HG03521 (cell line): ENCODE data around the gene TCF19.

Experiments used
- ATAC-seq: cut with Tn5 transposase; IDR thresholded peaks from one replicate; pipeline ENCODE4 v1.9.1; 2021; ENCODE audit warnings: mild to moderate bottlenecking, moderate library complexity; ENCODE audit not compliant: unreplicated experiment

The TCF19 gene

DNA sequence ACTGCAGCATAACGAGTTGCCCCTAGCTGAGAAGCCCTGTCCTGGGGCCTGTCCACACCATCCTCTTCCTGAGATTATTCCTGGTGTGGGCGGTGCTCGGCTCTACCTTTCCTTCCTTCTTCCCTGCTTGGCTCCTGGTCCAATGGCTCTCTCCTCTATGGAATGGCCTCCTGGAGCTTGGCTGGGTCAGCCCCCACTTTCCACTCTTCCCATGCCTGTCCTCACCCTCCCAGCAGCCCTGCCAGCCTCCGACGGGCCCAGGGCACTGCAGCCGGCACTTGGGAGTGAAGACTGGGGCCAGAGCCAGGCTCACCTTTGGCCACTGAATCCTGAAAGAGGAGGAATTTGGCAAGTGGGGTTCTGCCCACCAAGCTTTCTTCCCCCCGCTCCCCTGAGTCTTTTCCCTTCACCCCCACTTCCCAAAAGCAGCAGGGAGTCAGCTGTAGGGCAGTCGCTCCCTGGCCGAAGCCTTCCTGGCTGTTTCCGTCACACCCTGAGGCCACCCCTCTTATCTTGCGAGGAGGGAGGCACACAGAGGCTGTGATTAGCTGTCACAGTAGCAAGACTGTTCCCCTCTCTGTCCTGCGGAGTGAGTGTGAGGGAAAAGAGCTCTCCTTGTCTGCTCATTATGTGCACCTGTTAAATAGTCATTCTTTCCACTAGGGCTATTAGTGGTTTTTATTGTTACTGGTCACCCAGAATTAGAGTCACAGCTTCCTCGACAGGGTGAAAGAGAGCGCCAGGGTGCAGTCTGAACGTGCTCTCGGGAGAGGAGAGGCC, 31.8 kb upstream of the TCF19 start:
- ATAC-seq = no peak

DNA sequence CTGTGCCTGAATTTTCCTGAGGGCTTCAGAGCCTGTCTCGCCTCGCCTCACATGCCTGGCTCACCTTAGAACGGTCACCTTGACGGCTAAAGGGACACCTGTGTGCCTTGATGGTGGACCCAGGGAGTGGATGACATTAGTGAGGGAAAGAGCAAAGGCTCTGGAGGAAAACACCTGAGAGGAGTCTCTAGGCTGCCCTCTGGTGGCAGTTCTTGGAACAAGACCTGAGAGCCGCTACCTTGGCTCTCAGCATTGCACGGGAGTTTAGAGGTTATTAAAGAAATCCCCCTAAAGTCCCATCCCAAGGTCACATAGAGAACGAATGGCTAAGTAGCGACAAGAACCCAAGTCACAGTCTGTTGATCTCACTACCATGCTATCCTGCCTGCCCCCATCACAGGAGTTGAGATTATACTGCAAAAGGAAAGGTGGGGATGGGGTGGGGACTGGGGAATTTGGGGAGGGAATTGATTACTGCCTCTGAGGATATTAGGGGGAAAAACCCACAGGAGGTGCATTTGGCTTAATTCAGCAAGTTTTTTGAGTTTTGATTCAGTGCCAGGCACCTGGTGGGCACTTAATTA, 30.2 kb upstream of the TCF19 start:
- ATAC-seq = no peak

DNA sequence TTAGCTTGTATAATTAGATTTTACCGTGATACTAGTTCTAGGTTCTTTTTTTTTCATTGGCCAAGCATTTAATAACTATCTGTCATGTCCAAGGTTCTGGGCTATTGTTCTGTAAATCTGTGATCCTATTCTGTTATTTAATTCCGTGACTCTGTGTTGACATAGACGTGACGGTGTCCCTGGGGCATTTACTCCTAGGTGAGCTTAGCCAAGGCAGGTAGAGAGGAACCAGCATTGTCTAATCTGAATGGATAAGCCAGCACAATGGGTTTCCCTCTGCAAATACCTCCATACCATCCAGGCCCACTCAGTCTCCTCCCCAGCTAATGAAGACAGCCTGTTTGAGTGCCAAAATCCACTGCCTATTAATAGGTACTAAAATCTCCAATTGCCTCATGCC, 29.3 kb upstream of the TCF19 start:
- no peak for ATAC-seq

DNA sequence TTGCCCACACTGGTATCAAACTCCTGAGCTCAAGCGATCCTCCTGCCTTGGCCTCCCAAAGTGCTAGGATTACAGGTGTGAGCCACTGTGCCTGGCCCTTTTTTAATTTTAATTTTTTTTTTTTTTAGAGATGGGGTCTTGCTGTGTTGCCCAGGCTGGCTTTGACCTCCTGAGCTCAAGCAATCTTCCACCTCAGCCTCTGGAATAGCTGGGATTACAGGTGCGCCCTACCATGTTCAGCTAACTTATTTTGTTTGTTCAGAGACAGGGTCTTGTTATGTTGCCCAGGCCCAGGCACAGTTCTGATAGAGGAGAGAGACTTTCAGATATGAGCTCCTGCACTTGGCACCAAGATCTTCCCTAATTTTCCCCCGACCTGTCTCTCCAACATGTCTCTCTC, 27.6 kb upstream of the TCF19 start:
- ATAC-seq = no peak

DNA sequence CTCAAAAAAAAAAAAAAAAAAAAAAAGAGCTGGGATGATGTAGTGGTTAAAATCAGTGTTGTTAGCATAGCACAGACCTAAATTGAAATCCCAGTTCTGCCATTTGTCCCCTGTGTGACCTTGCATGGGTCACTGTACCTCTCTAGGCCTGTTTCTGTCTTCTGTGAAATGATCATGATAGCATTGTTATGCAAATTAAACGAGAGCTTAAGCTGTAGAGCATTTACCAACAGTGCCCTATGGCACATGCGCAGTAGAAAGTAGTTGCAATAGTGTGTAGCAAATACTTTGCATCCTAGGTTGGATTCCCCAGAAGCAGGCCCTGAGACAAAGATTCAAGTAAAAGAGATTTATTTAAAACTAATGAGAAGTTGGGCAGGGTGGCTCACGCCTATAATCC, 26.8 kb upstream of the TCF19 start:
- ATAC-seq = no peak

DNA sequence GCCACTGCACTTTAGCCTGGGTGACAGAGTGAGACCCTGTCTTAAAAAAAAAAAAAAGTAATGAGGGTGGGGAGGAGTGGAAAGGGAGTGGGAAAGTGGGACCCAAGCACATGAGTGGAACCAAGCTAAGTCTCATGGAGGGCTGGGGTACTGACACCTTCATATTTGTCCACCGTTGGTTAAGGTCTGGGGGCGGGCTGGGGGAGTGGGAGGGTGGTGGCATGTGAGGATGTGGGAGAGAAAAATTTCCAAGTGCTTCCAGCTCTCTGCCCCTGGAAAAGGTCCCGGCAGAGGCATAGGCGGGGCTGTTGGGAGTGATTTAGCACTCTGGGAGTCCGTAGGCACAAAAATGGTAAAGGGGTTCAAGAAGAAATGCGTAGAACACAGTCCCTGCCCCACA, 25.6 kb upstream of the TCF19 start:
- ATAC-seq = no peak

DNA sequence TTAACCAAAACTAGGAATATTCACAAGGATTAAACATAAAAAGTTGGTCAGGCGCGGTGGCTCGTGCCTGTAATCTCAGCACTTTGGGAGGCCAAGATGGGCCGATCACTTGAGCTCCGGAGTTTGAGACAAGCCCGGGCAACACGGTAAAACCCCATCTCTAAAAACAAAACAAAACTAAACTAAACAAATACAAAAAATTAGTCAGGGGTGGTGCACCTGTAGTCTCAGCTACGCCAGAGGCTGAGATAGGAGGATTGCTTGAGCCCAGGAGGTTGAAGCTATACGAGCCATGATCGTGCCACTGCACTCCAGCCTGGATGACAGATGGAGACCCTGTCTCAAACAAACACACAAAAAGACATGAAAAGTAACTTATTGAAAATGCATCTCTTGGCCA, 22.7 kb upstream of the TCF19 start:
- no peak for ATAC-seq

DNA sequence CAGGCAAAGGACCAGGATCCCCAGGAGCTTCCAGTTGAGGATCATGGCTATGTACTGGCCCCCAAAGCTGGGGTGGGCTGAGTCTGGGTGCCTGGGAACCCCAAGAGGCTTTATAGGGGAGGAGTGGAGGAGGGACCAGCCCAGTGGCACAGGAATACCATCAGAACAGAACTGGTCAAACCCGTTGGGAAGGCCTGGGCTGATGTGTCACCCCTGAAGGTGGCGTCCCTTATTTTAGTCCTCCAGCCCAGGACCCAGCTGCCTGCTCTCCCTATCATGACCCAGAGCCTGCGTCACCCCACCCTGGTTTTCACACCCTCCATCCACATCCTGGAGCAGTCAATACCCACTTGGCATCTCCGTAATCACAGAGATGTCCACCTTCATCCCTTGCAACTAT, 19.4 kb upstream of the TCF19 start, which contains the start of gene PSORS1C2:
Gene PSORS1C2 (minus strand): TSS at position 85 of the 400 bp plus-strand sequence. CDS start 40 bp downstream, at position 45.
- no peak for ATAC-seq

DNA sequence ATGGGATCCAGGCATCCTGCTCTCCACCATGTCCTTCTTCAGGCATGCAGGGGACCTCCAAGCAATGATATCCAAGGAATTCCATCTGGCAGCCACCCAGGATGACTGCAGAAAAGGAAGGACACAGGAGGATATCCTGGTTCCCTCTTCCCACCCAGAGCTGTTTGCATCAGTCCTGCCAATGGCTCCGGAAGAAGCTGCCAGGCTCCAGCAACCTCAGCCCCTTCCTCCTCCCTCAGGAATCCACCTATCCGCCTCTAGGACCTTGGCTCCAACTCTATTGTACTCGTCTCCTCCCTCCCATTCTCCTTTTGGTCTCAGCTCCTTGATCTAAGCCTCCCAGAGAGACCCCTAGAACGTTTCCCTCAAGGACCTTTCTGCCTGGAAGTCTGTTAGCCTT, 18.8 kb upstream of the TCF19 start:
- ATAC-seq = no peak

DNA sequence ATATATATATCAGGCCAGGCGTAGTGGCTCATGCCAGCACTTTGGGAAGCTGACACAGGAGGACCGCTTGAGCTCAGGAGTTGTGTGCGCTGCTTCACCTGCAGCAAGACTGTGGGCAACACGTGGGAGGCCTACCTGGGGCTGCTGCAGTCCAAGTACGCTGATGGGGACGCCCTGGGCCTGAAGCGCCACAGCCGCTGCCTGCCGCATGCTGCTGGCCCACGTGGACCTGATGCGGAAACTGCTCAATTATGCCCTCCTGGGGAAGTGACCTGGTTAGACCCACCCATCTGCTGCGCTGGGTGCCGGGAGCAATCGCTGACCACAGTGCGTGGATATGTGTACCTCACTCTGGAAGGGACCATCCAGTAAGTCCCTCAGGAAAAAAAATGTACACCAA, 17.7 kb upstream of the TCF19 start:
- no peak for ATAC-seq

DNA sequence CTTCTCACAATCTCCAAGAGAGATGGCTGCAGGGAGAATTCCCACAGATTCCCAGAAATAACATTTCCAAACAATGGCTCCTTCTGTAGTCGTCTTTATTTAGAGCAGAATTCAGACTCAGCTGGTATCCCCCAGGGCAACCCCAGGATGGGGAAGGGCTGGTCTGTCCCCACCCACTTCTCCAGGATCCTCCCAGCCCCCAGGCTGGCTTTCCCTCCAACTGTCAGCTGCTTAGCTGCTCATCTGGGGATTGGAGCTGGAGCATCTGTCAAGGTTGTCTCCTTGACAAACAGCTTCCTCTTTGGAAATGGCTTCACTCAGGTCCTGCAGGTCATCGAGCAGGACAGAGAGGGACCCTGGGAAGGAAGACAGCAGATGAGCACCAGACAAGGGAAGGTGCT, 16.0 kb upstream of the TCF19 start:
- ATAC-seq = no peak

DNA sequence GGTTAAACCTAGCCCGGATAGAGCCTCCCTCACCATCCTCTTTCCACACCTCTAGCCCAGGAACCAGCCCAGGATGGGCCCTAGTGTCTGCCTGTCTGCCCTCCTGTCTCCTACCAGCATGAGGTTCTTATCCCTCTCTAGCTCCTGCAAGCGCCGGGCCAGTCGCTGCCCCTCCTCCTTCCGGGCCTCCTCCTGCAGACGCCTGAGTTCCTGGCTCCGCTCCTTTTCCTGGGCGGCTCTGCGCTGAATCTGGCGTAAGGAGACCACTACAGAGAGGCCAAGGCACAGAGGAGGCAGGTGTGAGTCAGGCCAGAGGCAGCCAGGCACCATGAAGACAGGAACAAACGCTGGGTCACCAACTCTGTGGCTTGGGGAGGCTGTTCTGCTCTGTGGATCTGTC, 15.2 kb upstream of the TCF19 start:
- ATAC-seq = no peak

DNA sequence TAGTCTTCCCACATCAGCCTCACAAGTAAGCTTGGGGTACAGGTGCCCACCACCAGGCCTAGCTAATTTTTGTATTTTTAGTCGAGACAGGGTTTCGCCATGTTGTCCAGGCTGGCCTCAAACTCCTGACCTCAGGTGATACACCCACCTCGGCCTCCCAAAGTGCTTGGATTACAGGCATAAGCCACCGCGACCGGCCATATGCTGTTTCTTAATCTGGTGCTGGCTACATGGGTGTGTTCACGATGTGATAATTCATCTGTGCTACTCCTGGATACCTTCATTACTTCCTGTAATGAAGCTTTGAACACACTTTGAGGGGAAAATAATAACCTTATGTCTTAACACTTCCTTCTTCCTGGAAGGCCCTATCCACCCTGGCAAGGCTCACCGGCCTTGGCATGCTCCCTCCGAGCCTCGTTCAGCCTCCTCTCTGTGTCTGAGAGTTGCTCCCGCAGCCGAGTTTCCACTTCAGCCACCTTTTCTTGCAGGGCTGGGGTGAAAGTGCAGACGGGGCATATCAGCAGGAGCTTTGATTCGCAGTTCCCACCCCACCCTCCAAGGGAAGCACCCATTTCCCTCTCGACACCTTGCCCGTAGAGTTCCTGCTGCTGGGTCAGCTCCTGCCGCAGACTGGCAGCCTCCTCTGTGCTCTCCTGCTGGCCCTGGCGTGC, 14.0 kb upstream of the TCF19 start:
- no peak for ATAC-seq

DNA sequence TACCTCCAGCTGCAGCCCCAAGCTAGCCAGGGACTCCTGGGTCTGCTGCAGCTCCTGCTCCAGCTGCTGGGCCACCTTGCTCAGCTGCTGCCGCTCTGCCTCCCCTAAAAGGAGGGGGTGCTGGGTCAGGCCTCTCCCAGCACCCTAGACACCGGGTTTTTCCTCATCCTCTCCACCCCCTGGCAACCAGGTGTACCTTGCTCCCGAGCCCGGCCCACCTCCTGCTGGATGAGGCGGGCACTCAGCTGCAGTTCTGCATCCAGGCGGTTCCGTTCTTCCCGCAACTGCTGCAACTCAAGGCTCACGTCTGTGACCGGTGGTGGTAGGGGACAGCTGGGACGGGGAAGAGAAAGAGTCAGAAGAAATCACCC, 13.4 kb upstream of the TCF19 start:
- no peak for ATAC-seq

DNA sequence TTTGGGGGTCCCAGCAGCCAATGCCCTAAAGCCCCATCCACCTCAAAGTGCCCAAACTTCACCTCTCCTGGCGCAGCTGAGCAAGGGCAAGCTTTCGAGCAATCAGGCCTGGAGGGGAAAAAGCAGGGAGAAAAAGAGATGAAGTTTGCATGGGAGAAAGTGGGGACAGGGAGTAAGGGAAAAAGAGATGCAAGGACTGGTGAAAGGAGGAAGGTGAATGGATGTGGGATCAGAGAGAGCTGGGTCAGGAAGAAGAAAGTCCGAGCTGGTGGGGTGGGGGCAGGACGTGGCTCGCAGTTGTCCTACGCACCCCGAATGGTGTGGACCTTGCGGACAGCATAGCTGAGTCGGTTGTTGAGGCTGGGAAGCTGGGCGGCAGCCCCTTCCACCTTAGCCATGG, 13.0 kb upstream of the TCF19 start:
- ATAC-seq = no peak

DNA sequence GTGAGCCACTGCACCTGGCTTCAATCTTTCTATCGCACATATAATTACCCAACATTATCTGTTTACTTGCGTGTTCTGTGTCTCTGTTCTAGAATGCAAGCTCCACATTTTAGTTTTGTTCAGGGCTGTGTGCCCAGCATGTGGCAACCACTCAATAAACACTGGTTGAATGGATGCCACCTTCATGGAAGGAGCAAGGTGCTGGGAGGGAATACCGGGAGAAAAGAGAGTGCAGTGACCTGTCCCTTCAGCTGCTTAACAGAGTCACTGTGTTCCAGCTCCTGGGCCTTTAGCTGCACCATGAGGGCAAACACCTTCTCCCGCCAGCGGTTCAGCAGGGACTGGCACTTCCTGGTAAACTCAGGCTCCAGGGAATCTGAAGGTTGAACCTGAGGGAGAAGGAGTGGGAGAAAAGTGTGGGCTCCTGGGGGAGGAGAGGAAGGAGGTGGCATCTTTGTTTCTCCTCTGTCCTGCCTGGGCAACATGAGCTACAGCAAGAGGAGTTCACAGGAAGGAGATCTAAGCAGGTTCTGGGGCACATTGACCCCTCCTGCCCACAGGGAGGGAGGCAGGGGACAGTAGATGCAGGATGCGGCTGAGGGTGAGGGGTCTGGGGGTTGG, 8.5 kb upstream of the TCF19 start:
- ATAC-seq = no peak

DNA sequence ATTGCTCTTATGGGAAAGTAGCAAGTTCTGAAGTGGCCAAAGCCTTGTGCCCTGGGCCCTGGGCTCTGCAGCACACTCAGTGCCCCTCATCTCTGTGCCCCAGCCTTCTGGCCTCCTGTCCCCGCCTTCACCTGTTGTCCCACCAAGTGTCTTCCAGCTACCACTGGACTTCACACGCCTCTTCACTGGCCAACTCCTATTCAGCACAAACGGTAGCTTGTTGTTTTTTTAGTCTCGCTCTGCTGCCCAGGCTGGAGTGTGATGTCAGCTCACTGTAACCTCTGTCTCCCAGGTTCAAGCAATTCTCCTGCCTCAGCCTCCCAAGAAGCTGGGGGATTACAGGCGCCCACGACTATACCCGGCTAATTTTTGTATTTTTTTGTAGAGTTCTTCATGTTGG, 5.6 kb upstream of the TCF19 start:
- ATAC-seq = no peak

DNA sequence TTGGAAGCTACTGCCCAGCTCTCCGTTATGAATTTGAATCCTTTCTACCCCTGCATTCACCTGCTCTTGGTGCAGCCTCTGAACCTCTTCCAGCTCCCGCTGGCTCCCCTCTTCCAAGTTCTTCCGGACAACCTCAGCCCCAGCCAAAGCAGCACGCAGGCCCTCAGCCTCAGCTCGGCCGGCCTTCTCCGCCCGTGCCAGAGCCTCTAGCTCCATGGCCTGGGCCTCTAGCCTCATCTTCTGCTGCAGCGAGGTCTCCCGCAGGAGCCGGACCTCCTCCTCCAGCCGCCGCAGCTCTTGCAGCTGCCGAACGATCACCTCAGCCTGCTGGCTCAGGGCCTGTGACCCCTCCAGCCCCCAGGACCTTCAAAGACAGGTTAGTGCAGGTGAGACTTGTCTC, 4.0 kb upstream of the TCF19 start:
- no peak for ATAC-seq

DNA sequence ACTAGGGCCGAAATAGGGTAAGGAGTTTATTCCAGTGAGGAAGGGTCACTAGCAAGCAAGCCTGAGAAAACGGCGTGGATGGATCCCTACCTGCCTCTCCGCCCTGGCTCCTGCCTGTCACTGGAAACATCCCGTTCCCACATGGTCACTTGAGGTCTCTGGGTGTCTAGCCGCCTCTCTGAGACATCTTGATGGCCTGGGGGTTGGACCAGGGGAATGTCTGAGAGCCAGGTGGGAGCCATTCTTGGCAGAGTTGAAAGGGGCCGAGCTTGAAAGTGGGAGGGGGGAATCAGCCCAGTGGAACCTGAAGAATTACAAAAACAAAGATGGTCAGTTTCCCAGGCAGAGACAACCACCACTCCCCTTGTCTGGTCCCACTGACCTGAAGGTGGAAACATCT, 1.7 kb upstream of the TCF19 start:
- no peak for ATAC-seq

DNA sequence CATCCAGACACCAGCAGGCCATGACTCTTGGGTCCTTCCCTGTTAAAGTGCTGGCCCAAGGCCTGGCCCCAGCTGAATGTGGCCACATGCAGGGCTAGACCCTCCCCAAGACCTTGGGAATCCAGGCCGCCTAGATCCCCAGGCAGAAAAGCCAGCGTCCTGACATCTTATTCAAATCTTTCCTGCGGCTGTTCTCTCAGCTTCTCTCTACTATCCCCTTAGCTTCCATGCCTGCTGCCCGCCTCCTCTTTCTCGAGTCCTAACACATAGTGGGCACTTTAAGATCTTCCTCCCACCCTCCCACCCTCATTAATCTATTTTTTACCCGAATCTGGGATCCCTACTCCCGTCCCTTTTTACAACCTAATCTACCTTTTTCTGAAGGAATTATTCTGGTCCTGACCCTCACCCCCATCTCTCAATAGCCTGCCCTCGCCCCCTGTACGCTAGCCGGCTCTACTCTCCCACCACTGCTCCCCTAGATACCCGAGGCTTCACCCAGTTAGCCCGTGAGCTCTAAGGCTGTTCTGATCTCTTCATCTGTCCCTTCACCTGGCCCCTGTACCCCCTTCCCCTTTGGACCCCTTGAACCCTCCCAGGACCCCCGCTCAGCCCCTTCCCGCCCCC, 763 bp upstream of the TCF19 start, which contains the start of gene CCHCR1:
Gene CCHCR1 (minus strand): TSS at position 290 of the 627 bp plus-strand sequence. CDS start 202 bp downstream, at position 88.
- ATAC-seq = no peak
